ENCODE data around the gene ZBTB7A. TPM values are rescaled to one million over a fixed set of nuclear protein-coding genes. Genes with fewer than 3 reads are reported as not detected.

The ZBTB7A gene
- total and polyA plus RNA-seq, 10 of the 15 experiments (the other 5 are each of a cell fraction or from before 2014, with no cell fraction given): 0.26 to 42.4 (median 4.5) TPM

GRCh38 chr19:4055209-4055552, 11.5 kb downstream of the ZBTB7A start (continued):
- TF ChIP-seq SUPT20H (IDR thresholded peaks at IDR 0.05; ENCODE audit: borderline replicate concordance, control insufficient read depth, low read depth, low read length): no peak
- no peak for TF ChIP-seq KLF5 (IDR thresholded peaks at IDR 0.05; ENCODE audit: partially characterized antibody)
- TF ChIP-seq SMC3 (IDR thresholded peaks at IDR 0.05; ENCODE audit: borderline replicate concordance, low read length): no peak
- TF ChIP-seq PML (IDR thresholded peaks at IDR 0.05; ENCODE audit: low read length): no peak
- no peak for TF ChIP-seq MTA2 (IDR thresholded peaks at IDR 0.05; ENCODE audit: low read depth)
- no peak for TF ChIP-seq E4F1 (IDR thresholded peaks at IDR 0.05; ENCODE audit: borderline replicate concordance, partially characterized antibody)
- TF ChIP-seq IKZF2 (IDR thresholded peaks at IDR 0.05): no peak
- no peak for TF ChIP-seq ZNF384 (IDR thresholded peaks at IDR 0.05; ENCODE audit: borderline replicate concordance, low read depth, low read length)

GRCh38 chr19:4054441-4055208, 12.1 kb downstream of the ZBTB7A start:
- no peaks in the 10 kb centered on the region for H3K9me3 ChIP-seq (replicated peaks; ENCODE audit: control insufficient read depth, insufficient read depth, low read length)
- SMC1A ChIA-PET (ENCODE audit: uncharacterized antibody, unreplicated experiment): no interaction called here
- no TSS peak for BruUV-seq (replicated peaks)
- intact Hi-C loops (cut with micrococcal nuclease; ENCODE audit: unreplicated experiment) (no loop called here), in situ Hi-C loops (cut with MboI) (no loop called here)
- no peak for FAIRE-seq
- RAD21 ChIA-PET (ENCODE audit: unreplicated experiment): no interaction called here
- H3K36me3 ChIP-seq (ENCODE audit: control insufficient read depth in 2 of 2, insufficient read depth in 2 of 2, low read length in 1 of 2): peaks cover 27 to 45% of the 10 kb centered on the region in 2 experiments
- H3K4me1 ChIP-seq (ENCODE audit: control insufficient read depth, insufficient read depth, low read length): peaks cover 8% of the 10 kb centered on the region; the same call in 1 of the 2 replicates
- CTCF ChIA-PET: no interaction called here
- H2AFZ ChIP-seq (ENCODE audit: control insufficient read depth, low read depth, low read length): no peak overlapping the region
- no peak overlapping the region for H3K4me2 ChIP-seq (ENCODE audit: control insufficient read depth, insufficient read depth)
- ATAC-seq: no peak
- peaks cover 67% of the 10 kb centered on the region for H3K79me2 ChIP-seq (ENCODE audit: control insufficient read depth, insufficient read depth, low read length)
- POLR2A ChIA-PET: no interaction called here
- no peak overlapping the region for H3K27ac ChIP-seq (ENCODE audit: control insufficient read depth, insufficient read depth)
- no peaks in the 10 kb centered on the region for H3K27me3 ChIP-seq (replicated peaks in 1 of 2; ENCODE audit: control insufficient read depth in 2 of 2, insufficient read depth in 2 of 2, low read length in 1 of 2)
- TF ChIP-seq CBX3 (IDR thresholded peaks at IDR 0.05; ENCODE audit: borderline replicate concordance, low read depth) (no peak), ZNF207 (IDR thresholded peaks at IDR 0.05; ENCODE audit: borderline replicate concordance) (no peak), POLR2A (IDR thresholded peaks at IDR 0.05; ENCODE audit: low read depth, low read length) (peak; percentile 36), ZZZ3 (IDR thresholded peaks at IDR 0.05; ENCODE audit: control insufficient read depth, insufficient read length, low read depth) (no peak), NBN (IDR thresholded peaks at IDR 0.05) (no peak)
- peaks cover 13% of the 10 kb centered on the region; the same call in 1 of the 2 replicates for H4K20me1 ChIP-seq (ENCODE audit: control insufficient read depth, insufficient read depth)
- H3K9ac ChIP-seq (ENCODE audit: control insufficient read depth, insufficient read depth, low read length): no peak overlapping the region
- 98% methylated on average over 64 of the region's 91 CpGs for WGBS (ENCODE audit: insufficient coverage, insufficient replicate concordance, low lambda C conversion rate, missing lambda C conversion rate)
- H3K4me3 ChIP-seq: no peak overlapping the region
- no peak for DNase-seq (ENCODE audit: low read depth, low spot score)

All from GM12878 (cell line).